ENCODE results near the gene TBC1D17.

GRCh38 chr19:49849433-49850220 lies 27.9 kb upstream of the TBC1D17 start:
- TF ChIP-seq POLR2A (IDR thresholded peaks at IDR 0.05) (no peak), POLR2AphosphoS5 (IDR thresholded peaks at IDR 0.05) (no peak)

Data from stomach (tissue), 4 donors.